Activated naive CD4-positive, alpha-beta T cell treated with anti-CD3 and anti-CD28 coated beads, Interleukin-2, amount 50 U/mL, for 24 hours (primary cell): ENCODE data around the gene OTUB2.

ENCODE experiments used
- H3K27ac Mint-ChIP-seq: one replicate; pipeline ENCODE4 v1.8.0; 2021; ENCODE audit warnings: mild to moderate bottlenecking, mixed read lengths
- H3K27me3 Mint-ChIP-seq: one replicate; pipeline ENCODE4 v1.8.0; 2021; ENCODE audit warnings: mixed read lengths
- H3K36me3 Mint-ChIP-seq: one replicate; pipeline ENCODE4 v1.8.0; 2021; ENCODE audit warnings: mixed read lengths
- H3K4me1 Mint-ChIP-seq: one replicate; pipeline ENCODE4 v1.8.0; 2021; ENCODE audit warnings: mixed read lengths
- H3K4me3 Mint-ChIP-seq: one replicate; pipeline ENCODE4 v1.8.0; 2021; ENCODE audit warnings: mild to moderate bottlenecking, mixed read lengths
- H3K9me3 Mint-ChIP-seq: one replicate; pipeline ENCODE4 v1.8.0; 2021; ENCODE audit warnings: mixed read lengths

OTUB2 gene

GRCh38 chr14:94077111-94077821, 51.1 kb downstream of the OTUB2 start:
- Mint-ChIP-seq H3K4me1 (peaks cover 69% of the 10 kb centered on the region), H3K27ac (no peak overlapping the region), H3K36me3 (peaks cover 42% of the 10 kb centered on the region), H3K9me3 (peaks cover 5% of the 10 kb centered on the region), H3K4me3 (peak overlapping the region; percentile 100), H3K27me3 (no peaks in the 10 kb centered on the region)

- peaks cover 4% of the 10 kb centered on the region for H3K9me3 Mint-ChIP-seq
- H3K27ac Mint-ChIP-seq, result no peak overlapping the region
- H3K4me1 Mint-ChIP-seq, result peaks cover 70% of the 10 kb centered on the region
- H3K36me3 Mint-ChIP-seq, result peaks cover 41% of the 10 kb centered on the region
- no peaks in the 10 kb centered on the region for H3K27me3 Mint-ChIP-seq
- H3K4me3 Mint-ChIP-seq, result peak overlapping the region; percentile 100
These were observed 51.7 kb downstream of the OTUB2 start for GRCh38 chr14:94077823-94078222.

GRCh38 chr14:94079891-94080620, 53.9 kb downstream of the OTUB2 start:
- peak overlapping the region; percentile 100 for H3K27ac Mint-ChIP-seq
- peaks cover 63% of the 10 kb centered on the region for H3K4me1 Mint-ChIP-seq
- peak overlapping the region; percentile 100 for H3K4me3 Mint-ChIP-seq
- H3K27me3 Mint-ChIP-seq, result no peaks in the 10 kb centered on the region
- peaks cover 31% of the 10 kb centered on the region for H3K36me3 Mint-ChIP-seq
- peaks cover 4% of the 10 kb centered on the region for H3K9me3 Mint-ChIP-seq

- Mint-ChIP-seq H3K36me3 (peaks cover 25% of the 10 kb centered on the region), H3K27ac (peak within 1 kb of the TSS; percentile 100), H3K4me1 (peaks cover 56% of the 10 kb centered on the region), H3K27me3 (no peaks in the 10 kb centered on the region), H3K9me3 (no peaks in the 10 kb centered on the region), H3K4me3 (peak within 1 kb of the TSS; percentile 100)
These were observed 54.7 kb downstream of the OTUB2 start, which contains the start of the genes DDX24 and IFI27L1 for GRCh38 chr14:94080621-94081385. Gene DDX24 (minus strand): TSS chr14:94081202. CDS start chr14:94079742, 1,460 bp downstream. Gene IFI27L1 (plus strand): TSS chr14:94081310. CDS start chr14:94096938, 15,628 bp downstream.

GRCh38 chr14:94081386-94081820, 55.3 kb downstream of the OTUB2 start:
- H3K4me1 Mint-ChIP-seq, result peaks cover 50% of the 10 kb centered on the region
- no peaks in the 10 kb centered on the region for H3K27me3 Mint-ChIP-seq
- H3K4me3 Mint-ChIP-seq, result peak overlapping the region; percentile 100
- H3K27ac Mint-ChIP-seq, result peak overlapping the region; percentile 95
- H3K9me3 Mint-ChIP-seq, result no peaks in the 10 kb centered on the region
- peaks cover 26% of the 10 kb centered on the region for H3K36me3 Mint-ChIP-seq

- Mint-ChIP-seq H3K9me3 (no peaks in the 10 kb centered on the region), H3K4me3 (no peak overlapping the region), H3K27me3 (no peaks in the 10 kb centered on the region), H3K4me1 (peaks cover 2% of the 10 kb centered on the region), H3K27ac (no peak overlapping the region), H3K36me3 (peaks cover 2% of the 10 kb centered on the region)
These were observed 61.8 kb downstream of the OTUB2 start for GRCh38 chr14:94087891-94088290.

- no peak overlapping the region for H3K4me3 Mint-ChIP-seq
- H3K27me3 Mint-ChIP-seq, result no peaks in the 10 kb centered on the region
- no peaks in the 10 kb centered on the region for H3K9me3 Mint-ChIP-seq
- H3K27ac Mint-ChIP-seq, result no peak overlapping the region
- H3K4me1 Mint-ChIP-seq, result no peaks in the 10 kb centered on the region
- H3K36me3 Mint-ChIP-seq, result peaks cover 2% of the 10 kb centered on the region
These were observed 62.4 kb downstream of the OTUB2 start for GRCh38 chr14:94088516-94088915.

GRCh38 chr14:94089479-94089878, 63.3 kb downstream of the OTUB2 start:
- H3K27ac Mint-ChIP-seq, result no peak overlapping the region
- peaks cover 3% of the 10 kb centered on the region for H3K36me3 Mint-ChIP-seq
- no peaks in the 10 kb centered on the region for H3K9me3 Mint-ChIP-seq
- H3K27me3 Mint-ChIP-seq, result no peaks in the 10 kb centered on the region
- H3K4me3 Mint-ChIP-seq, result no peak overlapping the region
- H3K4me1 Mint-ChIP-seq, result no peaks in the 10 kb centered on the region

- Mint-ChIP-seq H3K4me3 (no peak overlapping the region), H3K4me1 (no peaks in the 10 kb centered on the region), H3K27ac (no peak overlapping the region), H3K27me3 (no peaks in the 10 kb centered on the region), H3K9me3 (no peaks in the 10 kb centered on the region), H3K36me3 (peaks cover 4% of the 10 kb centered on the region)
These were observed 67.3 kb downstream of the OTUB2 start for GRCh38 chr14:94093418-94093817.

GRCh38 chr14:94097091-94097490, 71.0 kb downstream of the OTUB2 start:
- Mint-ChIP-seq H3K27me3 (no peaks in the 10 kb centered on the region), H3K27ac (no peak overlapping the region), H3K4me3 (no peak overlapping the region), H3K36me3 (peaks cover 4% of the 10 kb centered on the region), H3K4me1 (no peaks in the 10 kb centered on the region), H3K9me3 (no peaks in the 10 kb centered on the region)
